ENCODE results near the gene PCDH9. TPM values are rescaled to one million over a fixed set of nuclear protein-coding genes. Genes with fewer than 3 reads are reported as not detected.

Gene PCDH9
- total and polyA plus RNA-seq, 8 donors = 0.46 to 3.8 (median 1.5) TPM

DNA sequence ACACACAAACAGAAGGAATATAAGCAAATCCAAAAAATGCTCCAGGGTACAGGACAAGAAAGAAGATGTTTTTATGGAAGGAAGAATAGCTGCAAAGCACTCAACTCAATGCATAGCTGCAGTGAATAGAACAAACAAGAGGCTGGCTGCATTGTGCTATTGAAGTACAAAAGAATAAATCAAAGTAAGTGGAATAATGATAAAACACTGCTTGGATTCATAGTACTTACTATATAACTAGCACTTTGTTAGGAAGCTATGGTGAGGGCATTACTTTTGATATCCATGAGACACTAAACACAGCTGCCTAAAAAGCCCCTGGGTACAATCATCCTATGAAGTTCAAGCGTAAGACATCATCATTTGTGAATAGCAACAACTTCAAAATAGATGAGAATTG is 350.1 kb downstream of the PCDH9 start:
- WGBS, 2 donors = 63 to 91% methylated on average over 1 of the region's 1 CpG
- Histone ChIP-seq H3K9me3 (no peaks in the 10 kb centered on the region), H3K4me3 (no peak overlapping the region), H3K36me3 (no peaks in the 10 kb centered on the region), H3K27ac (no peak overlapping the region), H3K27me3 (no peaks in the 10 kb centered on the region), H3K4me1 (no peaks in the 10 kb centered on the region)
- intact Hi-C loops (cut with DNase I) = no loop called here
- FAIRE-seq (no peak), DNase-seq (no peak), ATAC-seq (no peak)
- TF ChIP-seq, protein P1, sequence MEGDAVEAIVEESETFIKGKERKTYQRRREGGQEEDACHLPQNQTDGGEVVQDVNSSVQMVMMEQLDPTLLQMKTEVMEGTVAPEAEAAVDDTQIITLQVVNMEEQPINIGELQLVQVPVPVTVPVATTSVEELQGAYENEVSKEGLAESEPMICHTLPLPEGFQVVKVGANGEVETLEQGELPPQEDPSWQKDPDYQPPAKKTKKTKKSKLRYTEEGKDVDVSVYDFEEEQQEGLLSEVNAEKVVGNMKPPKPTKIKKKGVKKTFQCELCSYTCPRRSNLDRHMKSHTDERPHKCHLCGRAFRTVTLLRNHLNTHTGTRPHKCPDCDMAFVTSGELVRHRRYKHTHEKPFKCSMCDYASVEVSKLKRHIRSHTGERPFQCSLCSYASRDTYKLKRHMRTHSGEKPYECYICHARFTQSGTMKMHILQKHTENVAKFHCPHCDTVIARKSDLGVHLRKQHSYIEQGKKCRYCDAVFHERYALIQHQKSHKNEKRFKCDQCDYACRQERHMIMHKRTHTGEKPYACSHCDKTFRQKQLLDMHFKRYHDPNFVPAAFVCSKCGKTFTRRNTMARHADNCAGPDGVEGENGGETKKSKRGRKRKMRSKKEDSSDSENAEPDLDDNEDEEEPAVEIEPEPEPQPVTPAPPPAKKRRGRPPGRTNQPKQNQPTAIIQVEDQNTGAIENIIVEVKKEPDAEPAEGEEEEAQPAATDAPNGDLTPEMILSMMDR (IDR thresholded peaks at IDR 0.05) = no peak

DNA sequence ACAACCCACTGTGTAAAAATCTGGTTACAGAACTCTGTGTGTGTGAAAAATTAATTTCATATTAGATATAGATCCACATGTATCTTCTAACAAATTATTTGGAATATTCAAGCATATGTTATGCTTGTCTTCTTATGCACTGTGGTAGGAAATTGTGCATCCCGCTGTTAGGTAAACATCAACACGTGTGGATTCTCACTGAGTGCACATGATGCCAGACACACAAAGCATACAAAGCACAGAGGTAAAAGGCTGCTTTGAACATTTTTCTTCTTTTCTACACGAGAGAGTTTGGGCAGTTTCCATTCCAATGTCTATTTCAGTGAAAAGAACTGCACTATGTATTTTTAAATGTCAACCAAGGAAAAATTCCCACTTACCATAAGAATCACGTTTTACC is 354.9 kb downstream of the PCDH9 start:
- ATAC-seq (no peak), DNase-seq (no peak), FAIRE-seq (no peak)
- H3K4me3 ChIP-seq = no peak overlapping the region
- no peaks in the 10 kb centered on the region for H3K36me3 ChIP-seq
- no peak overlapping the region for H3K27ac ChIP-seq
- H3K27me3 ChIP-seq = no peaks in the 10 kb centered on the region
- WGBS, 2 donors = 22 to 27% methylated on average over 4 of the region's 4 CpGs
- TF ChIP-seq, protein P1 (IDR thresholded peaks at IDR 0.05) = no peak
- H3K4me1 ChIP-seq = no peaks in the 10 kb centered on the region
- intact Hi-C loops (cut with DNase I) = no loop called here
- H3K9me3 ChIP-seq = no peaks in the 10 kb centered on the region

DNA sequence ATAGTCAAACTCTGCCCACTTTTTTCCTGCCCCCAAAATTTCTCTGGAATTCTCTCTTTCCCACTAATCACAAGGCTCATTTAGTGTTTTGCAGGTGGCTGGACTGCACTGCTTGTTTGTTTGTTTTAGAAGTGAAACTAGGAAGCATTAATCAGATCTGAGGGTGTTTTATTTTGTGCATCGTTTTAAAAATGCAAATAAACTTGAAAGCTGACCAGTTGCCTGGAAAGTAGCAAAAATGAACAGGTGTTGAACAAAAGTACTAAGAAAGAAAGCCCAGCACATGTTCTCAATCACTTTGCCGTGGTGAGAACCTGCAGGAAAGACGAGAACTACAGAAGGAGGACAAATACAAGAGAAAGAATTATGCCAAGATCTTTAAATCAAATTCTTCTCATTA is 365.5 kb downstream of the PCDH9 start:
- DNase-seq (no peak), ATAC-seq (no peak), FAIRE-seq (no peak)
- no peaks in the 10 kb centered on the region for H3K36me3 ChIP-seq
- WGBS, 2 donors = 20 to 38% methylated on average over 3 of the region's 3 CpGs
- H3K4me3 ChIP-seq = no peak overlapping the region
- intact Hi-C loops (cut with DNase I) = no loop called here
- H3K4me1 ChIP-seq = no peaks in the 10 kb centered on the region
- H3K27ac ChIP-seq = no peak overlapping the region
- no peaks in the 10 kb centered on the region for H3K9me3 ChIP-seq
- TF ChIP-seq, protein P1 (IDR thresholded peaks at IDR 0.05) = no peak
- H3K27me3 ChIP-seq = no peaks in the 10 kb centered on the region

DNA sequence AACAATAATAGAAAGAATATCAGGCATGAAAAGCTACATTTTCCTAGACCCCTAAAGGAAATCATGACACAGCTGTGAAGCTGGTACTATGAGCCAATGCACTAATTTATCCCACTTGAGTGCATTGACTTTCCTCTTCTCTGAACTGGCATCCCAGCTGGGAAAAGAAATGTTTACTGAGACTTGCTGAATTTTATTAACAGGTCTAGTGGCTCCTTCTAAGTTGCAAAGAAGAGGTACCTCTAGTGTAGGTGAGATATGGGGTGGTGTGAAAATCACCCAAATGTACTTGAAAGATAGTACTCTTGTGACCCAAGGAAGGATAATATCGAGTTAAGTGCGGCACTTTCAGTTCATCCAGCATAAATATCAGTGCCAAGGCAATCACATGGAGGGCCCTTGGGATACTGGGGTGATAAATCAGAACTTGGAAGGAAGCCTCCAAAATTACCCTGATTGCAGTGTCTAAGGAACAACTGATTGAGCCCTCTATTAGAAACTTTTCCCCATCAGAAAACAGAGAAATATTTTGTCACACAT is 369.2 kb downstream of the PCDH9 start:
- FAIRE-seq (no peak), DNase-seq (no peak), ATAC-seq (no peak)
- TF ChIP-seq, protein P1 (IDR thresholded peaks at IDR 0.05) = no peak
- WGBS, 2 donors = 77 to 86% methylated on average over 2 of the region's 2 CpGs
- Histone ChIP-seq H3K4me1 (no peaks in the 10 kb centered on the region), H3K9me3 (no peaks in the 10 kb centered on the region), H3K27ac (no peak overlapping the region), H3K4me3 (no peak overlapping the region), H3K27me3 (no peaks in the 10 kb centered on the region), H3K36me3 (no peaks in the 10 kb centered on the region)
- intact Hi-C loops (cut with DNase I) = no loop called here

DNA sequence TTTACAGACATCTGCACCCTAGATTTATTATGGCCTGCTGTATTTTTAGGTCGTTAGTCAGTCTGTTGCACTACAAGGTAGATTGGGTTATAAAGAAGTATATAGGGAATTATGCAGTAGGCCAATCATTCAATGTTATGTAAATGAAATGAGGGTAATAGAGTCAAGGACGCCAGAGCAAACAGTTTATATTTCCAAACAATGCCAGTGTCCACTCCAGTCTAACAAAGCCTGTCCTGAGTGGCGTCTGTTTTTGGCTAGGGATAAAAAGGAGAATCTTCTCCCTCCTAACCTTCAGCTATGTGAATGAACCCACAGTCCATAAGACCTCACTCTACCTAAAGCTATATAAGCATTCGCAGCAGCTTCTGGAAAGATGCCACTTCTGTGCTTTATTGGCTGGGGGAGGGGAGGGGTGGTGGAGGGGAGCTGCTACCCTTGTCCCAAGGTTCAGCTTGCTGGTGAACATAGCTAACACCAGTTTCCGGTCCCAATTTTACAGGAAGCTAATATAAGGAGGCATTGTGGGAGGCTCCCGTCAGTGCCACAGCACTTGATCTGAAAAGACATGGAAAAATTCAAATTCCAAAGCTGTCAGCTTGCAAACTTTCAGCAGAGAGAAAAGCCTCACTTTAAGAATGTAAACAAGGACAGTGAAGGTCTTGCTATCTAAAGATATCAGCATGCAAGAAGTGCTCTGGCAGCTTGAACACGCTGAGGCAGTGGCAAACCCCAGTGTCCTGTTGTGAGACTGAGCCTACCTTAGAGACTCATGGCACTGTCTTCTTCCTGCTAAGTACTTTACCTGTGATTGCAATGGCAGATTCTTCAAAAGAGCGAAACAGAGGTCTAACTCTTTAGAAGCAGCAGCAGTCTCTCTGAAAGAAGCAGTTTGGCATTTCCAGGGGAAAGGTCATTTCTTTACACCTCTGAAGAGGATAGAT is 369.9 kb downstream of the PCDH9 start:
- intact Hi-C loops (cut with DNase I) = no loop called here
- Histone ChIP-seq H3K4me1 (no peaks in the 10 kb centered on the region), H3K9me3 (no peaks in the 10 kb centered on the region), H3K27ac (no peak overlapping the region), H3K36me3 (no peaks in the 10 kb centered on the region), H3K27me3 (no peaks in the 10 kb centered on the region), H3K4me3 (no peak overlapping the region)
- no peak for DNase-seq
- no peak for FAIRE-seq
- WGBS, 2 donors = 70 to 76% methylated on average over 8 of the region's 8 CpGs
- no peak for ATAC-seq
- TF ChIP-seq, protein P1 (IDR thresholded peaks at IDR 0.05) = no peak
